Nucleus accumbens (tissue), 56 donors: ENCODE results near the gene SCAF4.
A peak's percentile ranks its signal among the peaks of the same experiment; 100 is the strongest.
"Not testable (repeated sequence)": the region's sequence is repeated elsewhere in the genome, so short reads cannot be mapped to it uniquely, and the experiment has no call there.

ENCODE experiments used
- DNase-seq, 56 donors: peaks; one replicate each; lab custom pipeline; 2025; lab: John Stamatoyannopoulos, UW

The SCAF4 gene

GRCh38 chr21:31675960-31676359 is 56.0 kb downstream of the SCAF4 start:
- no peak for DNase-seq

- DNase-seq, result no peak
Observed at GRCh38 chr21:31675318-31675717, 56.6 kb downstream of the SCAF4 start.

DNA sequence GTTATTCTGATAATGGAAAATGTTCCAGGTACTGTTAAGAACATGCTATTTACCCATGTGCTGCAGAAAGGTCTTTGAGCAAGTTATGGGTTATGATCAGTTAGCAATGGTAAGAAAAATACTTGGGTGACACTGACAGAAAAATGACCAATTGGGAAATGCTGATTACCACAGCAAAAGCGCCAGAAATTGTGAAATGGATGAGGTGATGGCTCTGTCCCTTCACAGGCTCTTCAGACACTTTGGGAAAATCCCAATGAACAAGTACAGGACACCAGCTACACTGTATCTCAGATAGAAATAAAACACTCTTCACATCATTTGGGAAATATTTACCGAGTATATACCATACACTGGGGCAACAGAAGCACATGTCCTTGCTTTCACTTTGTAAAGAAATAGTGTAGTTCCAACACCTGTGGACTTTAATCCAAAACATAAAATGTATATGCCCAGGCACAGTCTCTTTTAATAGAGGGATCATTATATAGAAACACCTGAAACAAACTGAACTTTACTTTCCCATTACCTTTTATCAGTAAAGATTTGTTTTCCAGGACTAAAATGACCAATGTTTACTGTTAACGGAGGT is 58.5 kb downstream of the SCAF4 start:
- DNase-seq, result no peak

DNA sequence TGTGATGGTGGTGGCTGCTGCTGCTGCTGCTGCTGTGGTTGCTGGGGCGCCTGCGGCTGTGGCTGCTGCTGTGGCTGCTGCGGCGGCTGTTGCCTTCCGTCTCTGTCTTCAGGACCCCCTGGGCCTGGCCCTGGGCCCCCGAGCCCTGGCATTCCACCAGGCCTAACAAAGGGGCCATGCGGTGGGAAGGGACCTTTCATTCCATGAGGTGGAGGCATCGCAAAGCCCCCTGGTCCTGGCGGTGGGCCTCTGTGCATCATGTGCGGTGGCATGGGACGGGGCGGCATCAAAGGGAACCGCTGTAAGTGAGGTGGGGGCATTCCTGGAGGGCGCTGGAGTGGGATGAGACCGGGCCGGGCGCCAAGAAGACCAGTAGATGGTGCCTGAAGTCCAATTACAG is 60.0 kb downstream of the SCAF4 start:
- no peak for DNase-seq

DNA sequence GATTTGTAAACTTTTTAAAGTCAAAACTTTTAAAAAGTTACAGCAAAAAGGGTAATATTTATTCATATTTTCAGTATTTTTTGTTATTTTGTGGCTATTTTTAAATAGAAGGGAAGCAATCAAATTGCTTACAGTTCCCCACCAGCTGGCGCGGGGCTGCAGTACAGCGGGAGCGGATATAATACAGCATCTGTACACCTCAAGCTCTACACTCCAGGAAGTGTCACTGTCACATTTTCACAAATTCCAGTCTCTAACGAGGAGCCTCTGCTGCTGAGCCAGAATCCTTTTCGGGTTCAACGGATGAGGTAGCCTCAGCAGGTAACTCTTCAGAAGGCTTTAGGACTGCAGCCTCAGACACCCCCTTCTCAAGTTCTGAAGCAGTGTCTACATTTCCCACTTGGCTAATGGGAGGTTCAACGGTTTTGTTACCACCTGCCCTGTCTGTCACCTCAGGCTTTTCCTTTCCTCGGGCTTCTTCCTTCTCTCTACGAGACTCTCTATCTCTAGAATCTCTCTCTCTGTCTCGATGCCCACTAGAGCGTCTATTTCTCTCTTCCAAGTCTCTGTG is 60.7 kb downstream of the SCAF4 start:
- DNase-seq, result no peak

- no peak for DNase-seq
Observed at GRCh38 chr21:31670070-31670469, 61.8 kb downstream of the SCAF4 start.

GRCh38 chr21:31668651-31669491 is 63.0 kb downstream of the SCAF4 start:
- no peak for DNase-seq

DNA sequence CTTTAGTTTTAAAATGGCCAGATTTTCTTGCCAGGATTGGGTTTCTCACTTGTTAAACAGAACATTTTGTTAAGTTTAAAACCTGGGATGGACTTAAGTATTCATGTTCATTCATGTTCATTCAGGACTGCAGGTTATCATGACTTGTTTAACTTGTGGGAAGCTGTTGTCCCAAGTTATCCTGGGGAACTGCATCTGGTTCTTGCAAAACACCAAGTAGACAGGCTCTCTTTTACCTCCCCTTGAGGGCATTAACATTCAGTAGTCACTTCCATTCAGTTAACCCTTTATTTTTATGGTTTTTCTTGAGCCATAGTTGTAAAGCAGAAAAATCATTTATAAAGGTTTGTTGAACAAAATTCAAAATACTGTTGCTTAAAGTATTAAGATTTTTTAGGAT is 64.3 kb downstream of the SCAF4 start:
- no peak for DNase-seq

DNA sequence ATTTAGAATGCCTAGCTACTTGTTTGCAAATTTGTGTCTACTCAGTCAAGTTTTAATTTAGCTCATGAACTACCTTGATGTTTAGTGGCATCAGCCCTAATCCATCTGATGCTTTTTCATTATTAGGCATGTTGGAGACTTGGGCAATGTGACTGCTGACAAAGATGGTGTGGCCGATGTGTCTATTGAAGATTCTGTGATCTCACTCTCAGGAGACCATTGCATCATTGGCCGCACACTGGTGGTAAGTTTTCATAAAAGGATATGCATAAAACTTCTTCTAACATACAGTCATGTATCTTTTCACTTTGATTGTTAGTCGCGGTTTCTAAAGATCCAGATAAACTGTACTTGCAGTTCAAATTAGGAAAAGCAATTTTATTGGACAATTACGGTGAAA is 64.8 kb downstream of the SCAF4 start:
- DNase-seq, result no peak

DNA sequence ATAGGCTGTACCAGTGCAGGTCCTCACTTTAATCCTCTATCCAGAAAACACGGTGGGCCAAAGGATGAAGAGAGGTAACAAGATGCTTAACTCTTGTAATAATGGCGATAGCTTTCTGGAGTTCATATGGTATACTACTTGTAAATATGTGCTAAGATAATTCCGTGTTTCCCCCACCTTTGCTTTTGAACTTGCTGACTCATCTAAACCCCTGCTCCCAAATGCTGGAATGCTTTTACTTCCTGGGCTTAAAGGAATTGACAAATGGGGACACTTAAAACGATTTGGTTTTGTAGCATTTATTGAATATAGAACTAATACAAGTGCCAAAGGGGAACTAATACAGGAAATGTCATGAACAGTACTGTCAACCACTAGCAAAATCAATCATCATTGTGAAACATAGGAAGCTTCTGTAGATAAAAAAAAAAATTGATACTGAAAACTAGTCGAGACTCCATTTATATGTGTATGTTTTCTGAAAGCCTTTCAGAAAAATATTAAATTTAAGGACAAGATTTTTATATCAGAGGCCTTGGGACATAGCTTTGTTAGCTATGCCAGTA is 65.4 kb downstream of the SCAF4 start:
- no peak for DNase-seq

GRCh38 chr21:31665869-31666268 is 66.0 kb downstream of the SCAF4 start:
- DNase-seq, result not testable (repeated sequence)

- DNase-seq, result peak in 27 of 56 donors; percentile 2 to 62 (median 22)
Observed at GRCh38 chr21:31665397-31665796, 66.5 kb downstream of the SCAF4 start.

- DNase-seq, result no peak
Observed at GRCh38 chr21:31663584-31664249, 68.2 kb downstream of the SCAF4 start.

DNA sequence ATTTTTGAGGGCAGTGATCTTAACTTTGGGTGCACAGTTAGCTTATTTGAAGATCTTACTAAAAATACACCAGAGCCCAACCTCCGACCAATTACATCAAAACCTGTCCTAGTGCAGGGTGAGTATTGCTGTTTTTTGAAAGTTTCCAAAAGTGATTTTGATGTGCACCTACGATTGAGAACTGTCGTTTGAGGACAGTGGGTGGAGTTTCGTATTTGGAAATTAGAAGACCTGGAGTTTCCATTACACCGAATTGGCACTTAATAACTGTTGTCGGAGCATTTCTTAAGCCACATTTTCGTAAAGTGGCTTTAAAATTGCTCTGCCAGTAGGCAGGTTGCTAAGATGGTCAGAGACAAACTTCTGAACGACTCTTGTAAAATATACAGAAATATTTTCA is 71.3 kb downstream of the SCAF4 start:
- no peak for DNase-seq

DNA sequence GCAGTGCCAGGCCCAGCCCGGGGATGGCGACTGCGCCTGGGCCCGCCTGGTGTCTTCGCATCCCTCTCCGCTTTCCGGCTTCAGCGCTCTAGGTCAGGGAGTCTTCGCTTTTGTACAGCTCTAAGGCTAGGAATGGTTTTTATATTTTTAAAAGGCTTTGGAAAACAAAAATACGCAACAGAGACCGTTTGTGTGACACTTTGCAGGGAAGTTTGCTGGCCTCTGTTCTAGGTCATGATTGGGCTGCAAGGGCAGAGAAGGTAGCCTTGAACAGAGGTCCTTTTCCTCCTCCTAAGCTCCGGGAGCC is 71.7 kb downstream of the SCAF4 start:
- DNase-seq, result peak in 2 of 56 donors; percentile 44 to 46

GRCh38 chr21:31659536-31660258 is 72.2 kb downstream of the SCAF4 start, which contains the start of gene SOD1:
TSS of gene SOD1 (plus strand) at chr21:31659693. CDS start at chr21:31659770, 77 bp downstream.
- peak; percentile 43 to 99 (median 94) for DNase-seq

DNA sequence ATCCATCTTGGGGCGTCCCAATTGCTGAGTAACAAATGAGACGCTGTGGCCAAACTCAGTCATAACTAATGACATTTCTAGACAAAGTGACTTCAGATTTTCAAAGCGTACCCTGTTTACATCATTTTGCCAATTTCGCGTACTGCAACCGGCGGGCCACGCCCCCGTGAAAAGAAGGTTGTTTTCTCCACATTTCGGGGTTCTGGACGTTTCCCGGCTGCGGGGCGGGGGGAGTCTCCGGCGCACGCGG is 72.7 kb downstream of the SCAF4 start:
- no peak for DNase-seq

- no peak for DNase-seq
Observed at GRCh38 chr21:31658053-31658452, 73.9 kb downstream of the SCAF4 start.

DNA sequence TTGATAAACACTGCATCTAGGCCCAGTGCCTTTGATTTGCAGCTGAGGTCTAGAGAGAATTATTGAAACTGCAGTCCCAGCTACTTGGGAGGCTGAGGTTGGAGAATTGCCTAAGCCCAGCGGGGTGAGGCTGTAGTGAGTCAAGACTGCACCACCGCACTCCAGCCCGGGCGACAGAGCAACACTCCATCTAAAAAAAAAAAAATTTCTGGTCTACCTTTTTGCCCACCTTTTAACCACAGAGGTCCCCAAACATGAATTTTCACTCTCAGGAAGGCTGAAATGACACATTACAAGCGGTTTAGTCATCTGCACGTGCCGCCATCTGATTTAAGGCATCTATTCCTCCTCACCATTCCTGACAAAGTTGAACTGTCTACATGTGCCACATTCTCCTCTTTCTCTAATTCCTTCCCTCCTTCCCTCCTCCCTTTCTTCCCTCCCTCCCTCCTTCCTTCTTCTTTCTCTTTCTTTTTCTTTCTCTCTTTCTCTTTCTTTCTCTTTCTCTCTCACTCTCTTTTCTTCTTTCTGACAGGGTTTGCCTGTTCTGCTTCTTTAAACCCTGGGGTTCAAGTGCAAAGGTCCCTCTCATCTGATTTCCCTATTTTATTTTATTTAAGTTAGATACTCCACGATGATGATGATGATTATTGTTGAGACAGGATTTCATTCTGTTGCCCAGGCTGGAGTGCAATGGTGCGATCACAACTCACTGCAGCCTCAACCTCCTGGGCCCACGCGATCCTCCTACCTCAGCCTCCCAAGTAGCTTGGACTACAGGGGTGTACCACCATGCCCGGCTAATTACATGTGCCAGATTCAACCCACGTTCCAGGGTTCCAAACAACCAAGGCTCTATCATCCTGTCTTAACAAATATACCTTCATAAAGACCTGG is 75.5 kb downstream of the SCAF4 start:
- DNase-seq, result no peak
